ENCODE measurements around the gene HGF. TPM values are rescaled to one million over a fixed set of nuclear protein-coding genes. Genes with fewer than 3 reads are reported as not detected.

The HGF gene
- polyA plus RNA-seq, 3 donors: 18.6 to 24.0 (median 18.9) TPM

DNA sequence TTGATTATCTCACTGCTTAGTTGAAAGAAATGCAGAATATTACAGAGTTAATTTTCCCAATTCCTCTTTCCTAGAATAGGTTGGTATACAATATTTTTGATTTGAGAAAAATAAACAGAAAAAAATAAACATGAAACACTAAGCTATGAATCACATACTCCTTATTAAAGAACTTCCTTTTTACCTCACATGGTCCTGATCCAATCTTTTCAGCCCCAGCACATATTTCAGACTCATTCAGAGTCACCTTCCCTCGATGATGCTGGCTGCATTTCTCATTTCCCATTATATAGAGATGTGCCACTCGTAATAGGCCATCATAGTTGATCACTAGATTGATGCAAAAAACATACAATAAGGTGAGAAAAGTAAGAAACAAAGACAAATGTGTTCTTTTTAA lies 64.6 kb downstream of the HGF start:
- Mint-ChIP-seq H3K36me3 (peaks cover 58 to 65% of the 10 kb centered on the region in 2 donors), H3K9me3 (no peaks in the 10 kb centered on the region), H3K4me3 (no peak overlapping the region), H3K27ac (no peak overlapping the region), H3K4me1 (no peaks in the 10 kb centered on the region), H3K27me3 (ENCODE audit: low read depth in 3 of 3) (no peaks in the 10 kb centered on the region)
- Histone ChIP-seq H3K79me2 (ENCODE audit: insufficient read depth, low read length) (no peaks in the 10 kb centered on the region), H3K9ac (ENCODE audit: insufficient read depth, low read length, poor library complexity, severe bottlenecking) (no peak overlapping the region), H3K27ac (ENCODE audit: low read depth in 1 of 2, low read length in 2 of 2) (no peak overlapping the region), H4K20me1 (ENCODE audit: insufficient read depth, low read length) (no peaks in the 10 kb centered on the region), H3K4me3 (replicated peaks in 1 of 3; ENCODE audit: low read depth in 2 of 3, low read length in 3 of 3) (no peak overlapping the region), H3K4me1 (ENCODE audit: control insufficient read depth in 1 of 2, insufficient read depth in 2 of 2, low read length in 2 of 2) (no peaks in the 10 kb centered on the region), H3K9me3 (replicated peaks in 1 of 2; ENCODE audit: control insufficient read depth in 1 of 2, insufficient read depth in 1 of 2, low read length in 2 of 2) (no peaks in the 10 kb centered on the region), H3K4me2 (replicated peaks; ENCODE audit: extremely low read depth, low read length, poor library complexity, severe bottlenecking) (no peak overlapping the region), H3K27me3 (ENCODE audit: control insufficient read depth in 2 of 2, insufficient read depth in 2 of 2, low read length in 2 of 2) (no peaks in the 10 kb centered on the region), H2AFZ (ENCODE audit: insufficient read depth, low read depth, low read length, poor library complexity, severe bottlenecking) (no peak overlapping the region), H3K36me3 (replicated peaks in 1 of 2; ENCODE audit: control insufficient read depth in 1 of 2, insufficient read depth in 2 of 2, low read length in 2 of 2) (peaks cover 90 to 96% of the 10 kb centered on the region in 2 donors)
- intact Hi-C loops (cut with micrococcal nuclease): no loop called here
- no peak for DNase-seq
- WGBS (ENCODE audit: insufficient coverage): no CpG with 5 or more reads among the region's 2 CpGs
- TF ChIP-seq, protein P1, sequence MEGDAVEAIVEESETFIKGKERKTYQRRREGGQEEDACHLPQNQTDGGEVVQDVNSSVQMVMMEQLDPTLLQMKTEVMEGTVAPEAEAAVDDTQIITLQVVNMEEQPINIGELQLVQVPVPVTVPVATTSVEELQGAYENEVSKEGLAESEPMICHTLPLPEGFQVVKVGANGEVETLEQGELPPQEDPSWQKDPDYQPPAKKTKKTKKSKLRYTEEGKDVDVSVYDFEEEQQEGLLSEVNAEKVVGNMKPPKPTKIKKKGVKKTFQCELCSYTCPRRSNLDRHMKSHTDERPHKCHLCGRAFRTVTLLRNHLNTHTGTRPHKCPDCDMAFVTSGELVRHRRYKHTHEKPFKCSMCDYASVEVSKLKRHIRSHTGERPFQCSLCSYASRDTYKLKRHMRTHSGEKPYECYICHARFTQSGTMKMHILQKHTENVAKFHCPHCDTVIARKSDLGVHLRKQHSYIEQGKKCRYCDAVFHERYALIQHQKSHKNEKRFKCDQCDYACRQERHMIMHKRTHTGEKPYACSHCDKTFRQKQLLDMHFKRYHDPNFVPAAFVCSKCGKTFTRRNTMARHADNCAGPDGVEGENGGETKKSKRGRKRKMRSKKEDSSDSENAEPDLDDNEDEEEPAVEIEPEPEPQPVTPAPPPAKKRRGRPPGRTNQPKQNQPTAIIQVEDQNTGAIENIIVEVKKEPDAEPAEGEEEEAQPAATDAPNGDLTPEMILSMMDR (IDR thresholded peaks at IDR 0.05): no peak

- Histone ChIP-seq H3K9me3 (replicated peaks in 1 of 2; ENCODE audit: control insufficient read depth in 1 of 2, insufficient read depth in 1 of 2, low read length in 2 of 2) (no peaks in the 10 kb centered on the region), H2AFZ (ENCODE audit: insufficient read depth, low read depth, low read length, poor library complexity, severe bottlenecking) (no peak overlapping the region), H3K4me3 (replicated peaks in 1 of 3; ENCODE audit: low read depth in 2 of 3, low read length in 3 of 3) (no peak overlapping the region), H3K4me2 (replicated peaks; ENCODE audit: extremely low read depth, low read length, poor library complexity, severe bottlenecking) (no peak overlapping the region), H3K27me3 (ENCODE audit: control insufficient read depth in 2 of 2, insufficient read depth in 2 of 2, low read length in 2 of 2) (no peaks in the 10 kb centered on the region), H4K20me1 (ENCODE audit: insufficient read depth, low read length) (no peaks in the 10 kb centered on the region), H3K27ac (ENCODE audit: low read depth in 1 of 2, low read length in 2 of 2) (no peak overlapping the region), H3K9ac (ENCODE audit: insufficient read depth, low read length, poor library complexity, severe bottlenecking) (no peak overlapping the region), H3K36me3 (replicated peaks in 1 of 2; ENCODE audit: control insufficient read depth in 1 of 2, insufficient read depth in 2 of 2, low read length in 2 of 2) (peaks cover 84 to 96% of the 10 kb centered on the region in 2 donors), H3K4me1 (ENCODE audit: control insufficient read depth in 1 of 2, insufficient read depth in 2 of 2, low read length in 2 of 2) (no peaks in the 10 kb centered on the region), H3K79me2 (ENCODE audit: insufficient read depth, low read length) (no peaks in the 10 kb centered on the region)
- Mint-ChIP-seq H3K4me1 (no peaks in the 10 kb centered on the region), H3K36me3 (peaks cover 57 to 61% of the 10 kb centered on the region in 2 donors), H3K27me3 (ENCODE audit: low read depth in 3 of 3) (no peaks in the 10 kb centered on the region), H3K27ac (peak overlapping the region in 1 of 7 donors; percentile 14), H3K9me3 (no peaks in the 10 kb centered on the region), H3K4me3 (no peak overlapping the region)
- intact Hi-C loops (cut with micrococcal nuclease): no loop called here
- TF ChIP-seq, protein P1 (IDR thresholded peaks at IDR 0.05): no peak
- no peak for DNase-seq
- WGBS (ENCODE audit: insufficient coverage): no CpG with 5 or more reads among the region's 3 CpGs
Observed at GRCh38 chr7:81704595-81704994, 65.3 kb downstream of the HGF start.
